GM19397 (cell line): Measurements from ENCODE around the gene ELAC2.

Experiments used
- ATAC-seq: cut with Tn5 transposase; IDR thresholded peaks from one replicate; pipeline ENCODE4 v1.9.1; 2021; ENCODE audit warnings: mild to moderate bottlenecking, moderate library complexity; ENCODE audit not compliant: unreplicated experiment

ELAC2 gene

DNA sequence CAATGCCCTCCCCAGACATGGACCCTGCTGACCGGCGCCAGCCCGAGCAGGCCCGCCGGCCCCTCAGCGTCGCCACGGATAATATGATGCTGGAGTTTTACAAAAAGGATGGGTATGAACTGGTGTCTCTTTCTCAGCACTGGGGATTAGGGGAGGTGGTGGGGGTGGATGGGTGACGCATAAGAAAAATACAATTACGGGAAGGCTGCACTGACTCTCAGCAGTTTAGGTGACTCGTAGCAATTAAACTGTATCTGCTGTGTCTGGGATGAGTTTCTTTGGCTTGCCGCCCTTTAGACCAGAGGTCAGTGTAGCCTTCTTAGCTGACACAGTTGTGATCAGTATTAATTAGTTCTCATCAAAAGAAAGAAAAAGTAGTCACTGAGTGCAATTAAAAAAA, 59.0 kb downstream of the ELAC2 start:
- no peak for ATAC-seq

DNA sequence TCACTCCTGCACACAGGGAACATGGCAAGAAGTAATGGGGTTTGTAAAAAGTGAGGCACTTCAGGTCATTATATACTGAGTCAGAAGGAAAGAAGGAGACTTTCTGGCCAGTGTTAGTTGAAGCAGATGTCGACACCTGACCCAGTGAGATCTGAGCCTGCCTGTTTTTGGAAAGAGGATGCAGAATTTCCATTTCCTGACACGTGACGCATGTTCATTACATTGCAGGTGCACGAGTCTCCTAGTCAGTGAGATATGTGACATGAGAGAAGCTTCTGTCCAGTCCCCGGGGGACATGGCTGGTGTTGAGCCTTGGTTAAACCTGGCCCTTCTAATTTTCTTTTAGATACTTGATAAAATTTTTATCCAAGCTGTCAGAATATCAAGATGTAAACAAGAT, 62.3 kb downstream of the ELAC2 start:
- no peak for ATAC-seq

DNA sequence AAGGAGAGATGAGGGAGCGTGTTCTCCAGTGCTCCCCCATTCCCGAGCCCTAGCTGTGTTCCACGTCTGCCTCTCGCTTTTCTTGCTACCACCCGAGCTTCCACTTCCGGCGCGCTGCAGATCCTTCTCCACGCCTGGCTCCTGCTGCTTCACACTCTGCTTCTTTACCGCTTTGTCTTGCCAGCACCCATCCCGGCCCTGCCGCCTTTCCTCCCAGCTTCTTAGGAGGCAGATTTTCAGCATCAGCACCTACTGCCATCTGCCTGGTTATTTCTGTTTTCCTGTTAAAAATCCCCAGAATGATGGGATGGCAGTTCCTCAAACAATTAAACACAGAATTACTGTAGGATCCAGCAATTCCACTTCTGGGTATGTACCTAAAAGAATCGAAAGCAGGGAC, 64.7 kb downstream of the ELAC2 start:
- no peak for ATAC-seq

DNA sequence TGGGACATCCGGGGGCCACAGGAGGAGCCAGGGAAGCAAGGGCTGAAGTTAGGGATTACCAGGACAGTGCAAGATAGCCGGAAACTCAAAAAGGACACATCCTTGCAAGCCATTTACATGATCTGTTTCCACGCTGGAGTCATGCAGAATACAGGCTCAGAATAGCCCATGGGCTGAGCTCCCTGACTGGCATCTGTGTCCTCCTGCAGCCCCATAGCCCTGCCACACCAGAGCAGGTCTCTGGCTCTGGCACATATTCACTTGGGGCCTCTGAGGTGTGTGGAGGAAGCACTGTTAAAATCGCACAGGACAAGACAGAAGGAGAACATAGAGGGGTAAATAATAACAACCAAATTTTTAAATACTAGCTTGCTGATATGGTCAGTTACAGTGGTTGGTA, 65.8 kb downstream of the ELAC2 start:
- ATAC-seq, result no peak

DNA sequence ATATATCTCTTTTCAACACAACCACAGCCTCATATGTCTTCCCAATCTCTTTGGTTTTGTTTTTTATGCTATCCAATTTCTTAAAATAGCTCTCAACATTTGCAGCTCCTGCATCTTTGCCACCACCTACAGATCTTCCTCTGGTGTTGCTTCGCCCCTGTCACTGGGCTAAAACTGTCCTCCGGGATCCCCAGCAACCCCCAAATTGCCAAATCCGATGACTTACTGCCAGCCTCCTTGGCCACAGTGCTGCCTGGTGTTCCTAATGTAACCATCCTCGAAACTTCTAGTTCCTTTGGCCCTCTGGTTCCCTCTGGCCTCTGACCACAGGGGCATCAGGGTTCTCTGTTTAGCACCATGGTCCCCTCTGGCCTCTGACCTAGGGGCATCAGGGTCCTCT, 70.8 kb downstream of the ELAC2 start:
- no peak for ATAC-seq
